NT2/D1 (cell line): ENCODE results near the gene TMEM190.

ENCODE experiments used
- DNase-seq: peaks from one replicate; pipeline ENCODE4 v3.0.0-alpha.2; 2011; ENCODE audit warnings: low read depth, low spot score
- H3K27me3 ChIP-seq: 2 replicates; pipeline ENCODE4 v1.6.0; 2011; ENCODE audit warnings: mild to moderate bottlenecking; ENCODE audit not compliant: insufficient read length, insufficient read depth
- H3K36me3 ChIP-seq: 2 replicates; pipeline ENCODE4 v1.6.1; 2011; ENCODE audit warnings: mild to moderate bottlenecking, low read length, mixed read lengths; ENCODE audit not compliant: insufficient read depth, insufficient read length
- H3K4me1 ChIP-seq: 2 replicates; pipeline ENCODE4 v1.5.1; 2011; ENCODE audit not compliant: insufficient read depth, insufficient read length
- H3K4me3 ChIP-seq: 2 replicates; pipeline ENCODE4 v1.5.1; 2011; ENCODE audit warnings: low read depth; ENCODE audit not compliant: insufficient read length
- H3K9ac ChIP-seq: 2 replicates; pipeline ENCODE4 v1.6.0; 2011; ENCODE audit warnings: low read depth; ENCODE audit not compliant: insufficient read length
- H3K9me3 ChIP-seq: 2 replicates; pipeline ENCODE4 v1.5.1; 2011; ENCODE audit warnings: mild to moderate bottlenecking, low read length; ENCODE audit not compliant: insufficient read depth
- SUZ12 ChIP-seq: IDR thresholded peaks from 2 replicates; pipeline ENCODE4 v1.6.1; 2011; ENCODE audit not compliant: insufficient read length, insufficient read depth; ENCODE audit errors: extremely low read depth
- YY1 ChIP-seq: IDR thresholded peaks from 2 replicates; pipeline ENCODE4 v1.6.1; 2011; ENCODE audit not compliant: insufficient read length, insufficient read depth
- ZNF274 ChIP-seq: IDR thresholded peaks from 2 replicates; pipeline ENCODE4 v1.6.1; 2011; ENCODE audit warnings: mild to moderate bottlenecking, low read depth, low read length

Gene TMEM190

GRCh38 chr19:55384131-55384919 is 7.7 kb downstream of the TMEM190 start, which contains the start of gene TMEM238:
Gene TMEM238 (minus strand): TSS chr19:55384292. CDS start chr19:55384259, 33 bp downstream.
- peaks cover 34% of the 10 kb centered on the region for H3K36me3 ChIP-seq
- TF ChIP-seq ZNF274 (no peak), SUZ12 (no peak)
- no peak for DNase-seq
- H3K9me3 ChIP-seq = no peaks in the 10 kb centered on the region
- H3K9ac ChIP-seq = peak within 1 kb of the TSS; percentile 99
- H3K4me3 ChIP-seq = peak within 1 kb of the TSS; percentile 97
- peaks cover 12% of the 10 kb centered on the region for H3K27me3 ChIP-seq
- peaks cover 24% of the 10 kb centered on the region for H3K4me1 ChIP-seq

GRCh38 chr19:55384920-55385723 is 8.5 kb downstream of the TMEM190 start:
- peaks cover 12% of the 10 kb centered on the region for H3K27me3 ChIP-seq
- no peak for TF ChIP-seq YY1
- no peak for TF ChIP-seq SUZ12
- TF ChIP-seq ZNF274 = no peak
- peaks cover 42% of the 10 kb centered on the region for H3K36me3 ChIP-seq
- peaks cover 31% of the 10 kb centered on the region for H3K4me1 ChIP-seq
- no peaks in the 10 kb centered on the region for H3K9me3 ChIP-seq
- peak overlapping the region; percentile 99 for H3K9ac ChIP-seq
- DNase-seq = peak; percentile 82
- H3K4me3 ChIP-seq = peak overlapping the region; percentile 97

- Histone ChIP-seq H3K9ac (peak within 1 kb of the TSS; percentile 99), H3K36me3 (peaks cover 50% of the 10 kb centered on the region), H3K9me3 (no peaks in the 10 kb centered on the region), H3K27me3 (peaks cover 12% of the 10 kb centered on the region), H3K4me3 (peak within 1 kb of the TSS; percentile 97), H3K4me1 (peaks cover 31% of the 10 kb centered on the region)
- peak; percentile 92 for DNase-seq
- no peak for TF ChIP-seq YY1
- TF ChIP-seq SUZ12 = no peak
- no peak for TF ChIP-seq ZNF274
Observed at GRCh38 chr19:55385724-55386492, 9.3 kb downstream of the TMEM190 start, which contains the start of gene RPL28. Gene RPL28 (plus strand): TSS chr19:55385932. CDS start chr19:55386358, 426 bp downstream.

GRCh38 chr19:55386493-55386971 is 9.9 kb downstream of the TMEM190 start:
- no peak for DNase-seq
- Histone ChIP-seq H3K4me3 (peak overlapping the region; percentile 97), H3K36me3 (peaks cover 56% of the 10 kb centered on the region), H3K27me3 (peaks cover 12% of the 10 kb centered on the region), H3K9me3 (no peaks in the 10 kb centered on the region), H3K9ac (peak overlapping the region; percentile 99), H3K4me1 (peaks cover 36% of the 10 kb centered on the region)
- TF ChIP-seq YY1 (no peak), SUZ12 (no peak), ZNF274 (no peak)

- Histone ChIP-seq H3K4me1 (peaks cover 43% of the 10 kb centered on the region), H3K9ac (peak overlapping the region; percentile 99), H3K9me3 (no peaks in the 10 kb centered on the region), H3K27me3 (peaks cover under 1% of the 10 kb centered on the region), H3K4me3 (peak overlapping the region; percentile 97), H3K36me3 (peaks cover 56% of the 10 kb centered on the region)
- DNase-seq = no peak
- TF ChIP-seq SUZ12 (no peak), ZNF274 (no peak), YY1 (no peak)
Observed at GRCh38 chr19:55387736-55388497, 11.3 kb downstream of the TMEM190 start.
